ENCODE data around the gene IGSF5. TPM values are rescaled to one million over a fixed set of nuclear protein-coding genes. Genes with fewer than 3 reads are reported as not detected.

Gene IGSF5
- total and polyA plus RNA-seq, 2 donors (not counting 1 experiment from before 2014, with no cell fraction given), result not detected

DNA sequence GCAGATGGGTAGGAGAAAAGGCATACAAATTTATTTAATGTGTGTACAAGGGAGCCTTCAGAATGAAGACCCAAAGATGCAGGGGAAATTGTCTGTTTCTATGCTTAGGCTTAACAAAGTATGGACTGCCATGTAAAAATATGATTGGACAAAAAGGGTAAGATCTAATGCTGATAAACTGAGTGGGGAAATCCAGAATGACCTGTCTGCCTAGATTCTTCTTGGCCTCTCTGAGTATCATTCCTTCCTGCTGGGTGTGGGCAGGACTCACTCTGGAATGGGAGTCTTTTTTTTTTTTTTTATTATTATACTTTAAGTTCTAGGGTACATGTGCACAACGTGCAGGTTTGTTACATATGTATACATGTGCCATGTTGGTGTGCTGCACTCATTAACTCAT lies 61.0 kb downstream of the IGSF5 start:
- H3K9ac ChIP-seq (ENCODE audit: insufficient read depth, low read length), result no peak overlapping the region
- H3K36me3 ChIP-seq (ENCODE audit: control insufficient read depth, insufficient read depth, low read length), result no peaks in the 10 kb centered on the region
- no peaks in the 10 kb centered on the region for H4K20me1 ChIP-seq (ENCODE audit: control insufficient read depth, extremely low read depth, insufficient read depth, low read length)
- no peaks in the 10 kb centered on the region for H3K27me3 ChIP-seq (ENCODE audit: control insufficient read depth, insufficient read depth, low read length)
- H3K9me3 ChIP-seq (ENCODE audit: control insufficient read depth, insufficient read depth, low read depth, low read length), result no peaks in the 10 kb centered on the region
- no peaks in the 10 kb centered on the region for H3K4me1 ChIP-seq (ENCODE audit: control insufficient read depth, extremely low read depth, insufficient read depth, low read length)
- H3K4me2 ChIP-seq (ENCODE audit: extremely low read depth, insufficient read depth, low read length), result no peak overlapping the region
- H2AFZ ChIP-seq (ENCODE audit: low read length), result no peak overlapping the region
- DNase-seq (ENCODE audit: low read depth in 2 of 2), result no peak
- no peak overlapping the region for H3K4me3 ChIP-seq (replicated peaks in 1 of 4; ENCODE audit: control extremely low read depth in 1 of 4, insufficient read depth in 1 of 4, low read depth in 3 of 4, low read length in 4 of 4)
- no peaks in the 10 kb centered on the region for H3K79me2 ChIP-seq (ENCODE audit: control insufficient read depth, insufficient read depth, low read length)
- H3K27ac ChIP-seq (ENCODE audit: insufficient read depth, low read length), result no peak overlapping the region
- TF ChIP-seq EZH2 (IDR thresholded peaks at IDR 0.05; ENCODE audit: low read length, missing control alignments) (no peak), CTCF (conservative IDR thresholded peaks at IDR 0.05 in 1 of 2, IDR thresholded peaks at IDR 0.05 in 1 of 2; ENCODE audit: low read depth in 1 of 2, low read length in 2 of 2) (no peak)

- H4K20me1 ChIP-seq (ENCODE audit: control insufficient read depth, extremely low read depth, insufficient read depth, low read length), result no peaks in the 10 kb centered on the region
- TF ChIP-seq EZH2 (IDR thresholded peaks at IDR 0.05; ENCODE audit: low read length, missing control alignments), result no peak
- no peak for TF ChIP-seq CTCF (conservative IDR thresholded peaks at IDR 0.05 in 1 of 2, IDR thresholded peaks at IDR 0.05 in 1 of 2; ENCODE audit: low read depth in 1 of 2, low read length in 2 of 2)
- H3K79me2 ChIP-seq (ENCODE audit: control insufficient read depth, insufficient read depth, low read length), result no peaks in the 10 kb centered on the region
- no peak overlapping the region for H2AFZ ChIP-seq (ENCODE audit: low read length)
- H3K27me3 ChIP-seq (ENCODE audit: control insufficient read depth, insufficient read depth, low read length), result no peaks in the 10 kb centered on the region
- H3K9ac ChIP-seq (ENCODE audit: insufficient read depth, low read length), result no peak overlapping the region
- DNase-seq (ENCODE audit: low read depth in 2 of 2), result no peak
- no peaks in the 10 kb centered on the region for H3K9me3 ChIP-seq (ENCODE audit: control insufficient read depth, insufficient read depth, low read depth, low read length)
- H3K4me3 ChIP-seq (replicated peaks in 1 of 4; ENCODE audit: control extremely low read depth in 1 of 4, insufficient read depth in 1 of 4, low read depth in 3 of 4, low read length in 4 of 4), result no peak overlapping the region
- no peak overlapping the region for H3K27ac ChIP-seq (ENCODE audit: insufficient read depth, low read length)
- no peaks in the 10 kb centered on the region for H3K4me1 ChIP-seq (ENCODE audit: control insufficient read depth, extremely low read depth, insufficient read depth, low read length)
- H3K4me2 ChIP-seq (ENCODE audit: extremely low read depth, insufficient read depth, low read length), result no peak overlapping the region
- H3K36me3 ChIP-seq (ENCODE audit: control insufficient read depth, insufficient read depth, low read length), result no peaks in the 10 kb centered on the region
Measured at GRCh38 chr21:39807738-39808137, 62.8 kb downstream of the IGSF5 start.

DNA sequence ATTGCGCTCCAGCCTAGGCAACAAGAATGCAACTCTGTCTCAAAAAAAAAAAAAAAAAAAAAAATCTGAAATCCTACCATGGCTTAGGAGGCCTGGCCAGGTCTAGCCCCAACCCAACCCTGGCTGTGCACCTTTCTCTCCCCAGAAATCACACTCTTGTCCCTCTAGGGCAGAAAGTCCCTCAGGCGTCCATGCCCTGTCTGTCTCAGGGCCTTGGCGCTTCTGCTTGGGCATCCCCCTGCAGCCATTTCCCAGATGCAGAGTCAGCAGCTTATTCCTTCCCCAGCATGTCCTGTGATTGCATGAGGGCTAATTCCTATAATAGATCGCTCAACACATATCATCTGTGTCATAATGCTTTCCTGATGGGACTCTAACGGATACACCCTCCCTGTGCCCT lies 65.0 kb downstream of the IGSF5 start:
- no peaks in the 10 kb centered on the region for H3K36me3 ChIP-seq (ENCODE audit: control insufficient read depth, insufficient read depth, low read length)
- no peak overlapping the region for H3K4me3 ChIP-seq (replicated peaks in 1 of 4; ENCODE audit: control extremely low read depth in 1 of 4, insufficient read depth in 1 of 4, low read depth in 3 of 4, low read length in 4 of 4)
- no peak overlapping the region for H3K27ac ChIP-seq (ENCODE audit: insufficient read depth, low read length)
- no peak overlapping the region for H3K9ac ChIP-seq (ENCODE audit: insufficient read depth, low read length)
- no peaks in the 10 kb centered on the region for H3K4me1 ChIP-seq (ENCODE audit: control insufficient read depth, extremely low read depth, insufficient read depth, low read length)
- H2AFZ ChIP-seq (ENCODE audit: low read length), result no peak overlapping the region
- no peaks in the 10 kb centered on the region for H4K20me1 ChIP-seq (ENCODE audit: control insufficient read depth, extremely low read depth, insufficient read depth, low read length)
- no peaks in the 10 kb centered on the region for H3K27me3 ChIP-seq (ENCODE audit: control insufficient read depth, insufficient read depth, low read length)
- no peak for DNase-seq (ENCODE audit: low read depth in 2 of 2)
- no peaks in the 10 kb centered on the region for H3K9me3 ChIP-seq (ENCODE audit: control insufficient read depth, insufficient read depth, low read depth, low read length)
- TF ChIP-seq EZH2 (IDR thresholded peaks at IDR 0.05; ENCODE audit: low read length, missing control alignments) (no peak), CTCF (conservative IDR thresholded peaks at IDR 0.05 in 1 of 2, IDR thresholded peaks at IDR 0.05 in 1 of 2; ENCODE audit: low read depth in 1 of 2, low read length in 2 of 2) (no peak)
- H3K4me2 ChIP-seq (ENCODE audit: extremely low read depth, insufficient read depth, low read length), result no peak overlapping the region
- H3K79me2 ChIP-seq (ENCODE audit: control insufficient read depth, insufficient read depth, low read length), result no peaks in the 10 kb centered on the region

Measured in fibroblast of lung (primary cell).